ENCODE data around the gene RANBP2.

Gene RANBP2

GRCh38 chr2:108825736-108826135, 106.5 kb downstream of the RANBP2 start:
- TF ChIP-seq YY1 (IDR thresholded peaks at IDR 0.05; ENCODE audit: low read depth) (no peak), RAD21 (IDR thresholded peaks at IDR 0.05; ENCODE audit: low read depth) (no peak), EP300 (IDR thresholded peaks at IDR 0.05; ENCODE audit: borderline replicate concordance) (no peak), REST (IDR thresholded peaks at IDR 0.05; ENCODE audit: low read depth) (no peak), TEAD4 (IDR thresholded peaks at IDR 0.05) (no peak), TAF1 (IDR thresholded peaks at IDR 0.05; ENCODE audit: low read depth) (no peak), CREB1 (IDR thresholded peaks at IDR 0.05; ENCODE audit: low read depth) (no peak), FOXM1 (IDR thresholded peaks at IDR 0.05; ENCODE audit: borderline replicate concordance, low read depth) (no peak), CEBPB (IDR thresholded peaks at IDR 0.05) (no peak), ZBTB7A (IDR thresholded peaks at IDR 0.05; ENCODE audit: low read depth) (no peak)
- TF ChIP-seq, protein P1, sequence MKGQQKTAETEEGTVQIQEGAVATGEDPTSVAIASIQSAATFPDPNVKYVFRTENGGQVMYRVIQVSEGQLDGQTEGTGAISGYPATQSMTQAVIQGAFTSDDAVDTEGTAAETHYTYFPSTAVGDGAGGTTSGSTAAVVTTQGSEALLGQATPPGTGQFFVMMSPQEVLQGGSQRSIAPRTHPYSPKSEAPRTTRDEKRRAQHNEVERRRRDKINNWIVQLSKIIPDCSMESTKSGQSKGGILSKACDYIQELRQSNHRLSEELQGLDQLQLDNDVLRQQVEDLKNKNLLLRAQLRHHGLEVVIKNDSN (IDR thresholded peaks at IDR 0.05): no peak

DNA sequence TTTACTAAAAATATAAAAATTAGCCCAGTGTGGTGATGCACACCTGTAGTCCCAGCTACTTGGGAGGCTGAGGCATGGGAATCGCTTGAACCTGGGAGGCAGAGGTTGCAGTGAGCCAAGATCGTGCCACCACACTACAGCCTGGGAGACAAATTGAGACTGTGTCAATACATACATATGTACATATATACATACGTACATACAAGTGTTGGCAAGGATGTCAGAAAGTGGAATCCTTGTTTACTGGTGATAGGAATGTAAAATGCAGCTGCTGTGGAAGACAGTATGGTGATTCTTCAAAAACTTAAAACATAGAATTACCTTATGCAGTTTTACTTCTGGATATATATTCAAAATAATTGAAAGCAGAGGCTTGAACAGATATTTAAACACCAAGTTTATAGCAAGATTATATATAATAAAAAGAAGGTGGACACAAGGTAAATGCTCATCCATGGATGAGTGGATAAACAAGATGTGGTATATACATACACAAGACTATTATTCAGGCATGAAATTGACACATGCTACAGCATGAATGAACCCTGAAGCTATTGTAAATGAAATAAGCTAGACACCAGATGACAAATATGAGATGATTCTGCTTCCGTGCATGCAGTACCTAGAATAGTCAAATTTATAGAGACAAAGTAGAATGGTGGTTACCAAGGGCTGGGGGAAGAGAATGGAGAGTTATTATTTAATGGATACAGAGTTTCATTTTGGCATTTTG, 110.5 kb downstream of the RANBP2 start:
- TF ChIP-seq MAX (IDR thresholded peaks at IDR 0.05): no peak
- no peak for TF ChIP-seq RAD21 (IDR thresholded peaks at IDR 0.05; ENCODE audit: low read depth)
- no peak for TF ChIP-seq TAF1 (IDR thresholded peaks at IDR 0.05; ENCODE audit: low read depth)
- TF ChIP-seq YY1 (IDR thresholded peaks at IDR 0.05; ENCODE audit: low read depth): no peak
- no peak for TF ChIP-seq EP300 (IDR thresholded peaks at IDR 0.05; ENCODE audit: borderline replicate concordance)
- TF ChIP-seq ZBTB7A (IDR thresholded peaks at IDR 0.05; ENCODE audit: low read depth): no peak
- TF ChIP-seq NFIC (IDR thresholded peaks at IDR 0.05): no peak
- TF ChIP-seq, protein P1 (IDR thresholded peaks at IDR 0.05): no peak
- no peak for TF ChIP-seq CEBPB (IDR thresholded peaks at IDR 0.05)
- no peak for TF ChIP-seq FOXM1 (IDR thresholded peaks at IDR 0.05; ENCODE audit: borderline replicate concordance, low read depth)

- TF ChIP-seq REST (IDR thresholded peaks at IDR 0.05; ENCODE audit: low read depth) (no peak), FOXM1 (IDR thresholded peaks at IDR 0.05; ENCODE audit: borderline replicate concordance, low read depth) (0 out of 2 replicates have a peak, but pooled peaks have one; percentile 43)
- TF ChIP-seq, protein P1 (IDR thresholded peaks at IDR 0.05): no peak
Measured at GRCh38 chr2:108833219-108833618, 113.9 kb downstream of the RANBP2 start.

DNA sequence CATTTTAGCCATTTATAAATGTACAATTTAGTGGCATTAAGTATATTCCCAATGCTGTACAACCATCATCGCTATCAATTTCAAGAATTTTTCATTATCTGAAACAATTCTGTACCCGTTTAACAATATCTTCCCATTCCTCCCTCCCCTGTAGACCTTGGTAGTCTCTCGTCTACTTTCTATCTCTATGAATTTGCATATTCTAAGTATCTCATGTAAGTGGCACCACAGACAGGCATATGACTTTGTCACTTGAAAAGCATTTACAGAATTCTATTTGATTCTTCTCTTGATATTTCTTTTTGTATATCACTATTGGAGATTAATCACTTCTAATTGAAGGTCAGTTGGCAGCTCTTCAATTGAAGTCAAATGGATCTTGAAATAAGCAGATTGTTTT, 115.3 kb downstream of the RANBP2 start:
- TF ChIP-seq ZBTB7A (IDR thresholded peaks at IDR 0.05; ENCODE audit: low read depth) (no peak), YY1 (IDR thresholded peaks at IDR 0.05; ENCODE audit: low read depth) (no peak), TEAD4 (IDR thresholded peaks at IDR 0.05) (no peak), REST (IDR thresholded peaks at IDR 0.05; ENCODE audit: low read depth) (no peak), RAD21 (IDR thresholded peaks at IDR 0.05; ENCODE audit: low read depth) (no peak), NFIC (IDR thresholded peaks at IDR 0.05) (no peak), TCF12 (IDR thresholded peaks at IDR 0.05; ENCODE audit: low read depth) (no peak), TAF1 (IDR thresholded peaks at IDR 0.05; ENCODE audit: low read depth) (no peak), FOXM1 (IDR thresholded peaks at IDR 0.05; ENCODE audit: borderline replicate concordance, low read depth) (no peak), CEBPB (IDR thresholded peaks at IDR 0.05) (no peak), EP300 (IDR thresholded peaks at IDR 0.05; ENCODE audit: borderline replicate concordance) (no peak), MAX (IDR thresholded peaks at IDR 0.05) (no peak), EGR1 (IDR thresholded peaks at IDR 0.05) (no peak), CREB1 (IDR thresholded peaks at IDR 0.05; ENCODE audit: low read depth) (no peak)
- TF ChIP-seq, protein P1 (IDR thresholded peaks at IDR 0.05): no peak

Data from Ishikawa (cell line).